Measurements from ENCODE around the gene UGT1A5. TPM values are rescaled to one million over a fixed set of nuclear protein-coding genes. Genes with fewer than 3 reads are reported as not detected.
"Not testable (repeated sequence)": the region's sequence is repeated elsewhere in the genome, so short reads cannot be mapped to it uniquely, and the experiment has no call there.

Gene UGT1A5
- total and polyA plus RNA-seq, 4 experiments from 2014 or later = not detected

GRCh38 chr2:233750689-233751088 lies 38.0 kb downstream of the UGT1A5 start:
- H3K9me3 Mint-ChIP-seq = peaks cover 2 to 22% (median 18%) of the 10 kb centered on the region in 8 donors
- H3K4me1 Mint-ChIP-seq; H3K9me3 ChIP-seq (ENCODE audit: control insufficient read depth in 1 of 2, low read length in 2 of 2); H3K27ac Mint-ChIP-seq; H3K4me1 ChIP-seq (ENCODE audit: insufficient read depth, low read length); H3K4me3 ChIP-seq (ENCODE audit: low read length in 2 of 2); H3K27me3 ChIP-seq (ENCODE audit: insufficient read depth, low read length); intact Hi-C loops (cut with micrococcal nuclease); CTCF ChIA-PET (ENCODE audit: partially characterized antibody); H3K4me3 Mint-ChIP-seq; H3K27ac ChIP-seq (ENCODE audit: low read depth, low read length); H3K36me3 ChIP-seq (ENCODE audit: insufficient read depth, low read length); H3K36me3 Mint-ChIP-seq; DNase-seq; POLR2A ChIA-PET (ENCODE audit: partially characterized antibody): not testable (repeated sequence)
- H3K27me3 Mint-ChIP-seq = peaks cover 10 to 31% of the 10 kb centered on the region in 2 donors

- H3K4me3 ChIP-seq (ENCODE audit: low read length in 2 of 2); POLR2A ChIA-PET (ENCODE audit: partially characterized antibody); intact Hi-C loops (cut with micrococcal nuclease); H3K27me3 ChIP-seq (ENCODE audit: insufficient read depth, low read length); H3K36me3 Mint-ChIP-seq; H3K4me3 Mint-ChIP-seq; H3K4me1 ChIP-seq (ENCODE audit: insufficient read depth, low read length); DNase-seq; H3K27ac ChIP-seq (ENCODE audit: low read depth, low read length); H3K9me3 ChIP-seq (ENCODE audit: control insufficient read depth in 1 of 2, low read length in 2 of 2); H3K4me1 Mint-ChIP-seq; H3K27ac Mint-ChIP-seq; H3K36me3 ChIP-seq (ENCODE audit: insufficient read depth, low read length): not testable (repeated sequence)
- CTCF ChIA-PET (ENCODE audit: partially characterized antibody) = interaction anchor here (0.5 kb wide), 1 partner anchor 1995 kb away, joined by 3 read pairs; no protein-coding TSS in a partner anchor
- Mint-ChIP-seq H3K9me3 (peaks cover 2 to 22% (median 18%) of the 10 kb centered on the region in 8 donors), H3K27me3 (peaks cover 8 to 31% of the 10 kb centered on the region in 2 donors)
Observed at GRCh38 chr2:233751212-233752009, 38.7 kb downstream of the UGT1A5 start.

- H3K4me3 ChIP-seq (ENCODE audit: low read length in 2 of 2) = no peak overlapping the region
- intact Hi-C loops (cut with micrococcal nuclease) = no loop called here
- no peak for DNase-seq
- no peaks in the 10 kb centered on the region for H3K9me3 ChIP-seq (ENCODE audit: control insufficient read depth in 1 of 2, low read length in 2 of 2)
- no peak overlapping the region for H3K27ac ChIP-seq (ENCODE audit: low read depth, low read length)
- no peaks in the 10 kb centered on the region for H3K27me3 ChIP-seq (ENCODE audit: insufficient read depth, low read length)
- H3K36me3 ChIP-seq (ENCODE audit: insufficient read depth, low read length) = no peaks in the 10 kb centered on the region
- no peaks in the 10 kb centered on the region for H3K4me1 ChIP-seq (ENCODE audit: insufficient read depth, low read length)
- ChIA-PET CTCF (ENCODE audit: partially characterized antibody) (no interaction called here), POLR2A (ENCODE audit: partially characterized antibody) (no interaction called here)
- H3K9me3 Mint-ChIP-seq = peaks cover 2 to 18% (median 15%) of the 10 kb centered on the region in 8 donors
- peaks cover 1 to 10% of the 10 kb centered on the region in 2 donors for H3K27me3 Mint-ChIP-seq
- no peak overlapping the region for H3K4me3 Mint-ChIP-seq
- H3K36me3 Mint-ChIP-seq = peaks cover 0 to 3% of the 10 kb centered on the region in 2 donors
- no peak overlapping the region for H3K27ac Mint-ChIP-seq
- H3K4me1 Mint-ChIP-seq = no peaks in the 10 kb centered on the region
Observed at GRCh38 chr2:233754872-233755611, 42.3 kb downstream of the UGT1A5 start.

- no peaks in the 10 kb centered on the region for H3K4me1 Mint-ChIP-seq
- H3K27me3 Mint-ChIP-seq = peaks cover 1 to 5% of the 10 kb centered on the region in 2 donors
- H3K27ac ChIP-seq (ENCODE audit: low read depth, low read length) = no peak overlapping the region
- no peak overlapping the region for H3K4me3 ChIP-seq (ENCODE audit: low read length in 2 of 2)
- no peak overlapping the region for H3K27ac Mint-ChIP-seq
- intact Hi-C loops (cut with micrococcal nuclease) = no loop called here
- H3K9me3 ChIP-seq (ENCODE audit: control insufficient read depth in 1 of 2, low read length in 2 of 2) = no peaks in the 10 kb centered on the region
- no peaks in the 10 kb centered on the region for H3K27me3 ChIP-seq (ENCODE audit: insufficient read depth, low read length)
- no peaks in the 10 kb centered on the region for H3K36me3 Mint-ChIP-seq
- POLR2A ChIA-PET (ENCODE audit: partially characterized antibody) = no interaction called here
- H3K36me3 ChIP-seq (ENCODE audit: insufficient read depth, low read length) = no peaks in the 10 kb centered on the region
- no peak for DNase-seq
- CTCF ChIA-PET (ENCODE audit: partially characterized antibody) = no interaction called here
- no peaks in the 10 kb centered on the region for H3K4me1 ChIP-seq (ENCODE audit: insufficient read depth, low read length)
- H3K9me3 Mint-ChIP-seq = peaks cover under 1 to 7% (median 3%) of the 10 kb centered on the region in 8 donors
- no peak overlapping the region for H3K4me3 Mint-ChIP-seq
Observed at GRCh38 chr2:233756429-233757081, 43.8 kb downstream of the UGT1A5 start.

- POLR2A ChIA-PET (ENCODE audit: partially characterized antibody) = no interaction called here
- H3K36me3 ChIP-seq (ENCODE audit: insufficient read depth, low read length) = no peaks in the 10 kb centered on the region
- Mint-ChIP-seq H3K9me3 (no peaks in the 10 kb centered on the region), H3K36me3 (no peaks in the 10 kb centered on the region), H3K27ac (no peak overlapping the region), H3K27me3 (peaks cover 0 to under 1% of the 10 kb centered on the region in 2 donors), H3K4me1 (no peaks in the 10 kb centered on the region), H3K4me3 (no peak overlapping the region)
- no peak overlapping the region for H3K27ac ChIP-seq (ENCODE audit: low read depth, low read length)
- no peak overlapping the region for H3K4me3 ChIP-seq (ENCODE audit: low read length in 2 of 2)
- CTCF ChIA-PET (ENCODE audit: partially characterized antibody) = no interaction called here
- H3K4me1 ChIP-seq (ENCODE audit: insufficient read depth, low read length) = no peaks in the 10 kb centered on the region
- no peaks in the 10 kb centered on the region for H3K27me3 ChIP-seq (ENCODE audit: insufficient read depth, low read length)
- intact Hi-C loops (cut with micrococcal nuclease) = no loop called here
- no peak for DNase-seq
- H3K9me3 ChIP-seq (ENCODE audit: control insufficient read depth in 1 of 2, low read length in 2 of 2) = no peaks in the 10 kb centered on the region
Observed at GRCh38 chr2:233758141-233758540, 45.4 kb downstream of the UGT1A5 start.

GRCh38 chr2:233758849-233759248 lies 46.1 kb downstream of the UGT1A5 start:
- Histone ChIP-seq H3K36me3 (ENCODE audit: insufficient read depth, low read length) (no peaks in the 10 kb centered on the region), H3K27me3 (ENCODE audit: insufficient read depth, low read length) (no peaks in the 10 kb centered on the region), H3K27ac (ENCODE audit: low read depth, low read length) (no peak overlapping the region), H3K4me3 (ENCODE audit: low read length in 2 of 2) (no peak overlapping the region), H3K9me3 (ENCODE audit: control insufficient read depth in 1 of 2, low read length in 2 of 2) (no peaks in the 10 kb centered on the region), H3K4me1 (ENCODE audit: insufficient read depth, low read length) (no peaks in the 10 kb centered on the region)
- no peak for DNase-seq
- Mint-ChIP-seq H3K27me3 (peaks cover 0 to 5% of the 10 kb centered on the region in 2 donors), H3K36me3 (no peaks in the 10 kb centered on the region), H3K27ac (no peak overlapping the region), H3K9me3 (no peaks in the 10 kb centered on the region), H3K4me1 (no peaks in the 10 kb centered on the region), H3K4me3 (no peak overlapping the region)
- CTCF ChIA-PET (ENCODE audit: partially characterized antibody) = no interaction called here
- POLR2A ChIA-PET (ENCODE audit: partially characterized antibody) = no interaction called here
- intact Hi-C loops (cut with micrococcal nuclease) = no loop called here

- Mint-ChIP-seq H3K4me1 (no peaks in the 10 kb centered on the region), H3K36me3 (no peaks in the 10 kb centered on the region), H3K27me3 (peaks cover 5 to 8% of the 10 kb centered on the region in 2 donors), H3K4me3 (no peak within 1 kb of the TSS), H3K9me3 (no peaks in the 10 kb centered on the region), H3K27ac (no peak within 1 kb of the TSS)
- H3K9me3 ChIP-seq (ENCODE audit: control insufficient read depth in 1 of 2, low read length in 2 of 2) = no peaks in the 10 kb centered on the region
- H3K4me1 ChIP-seq (ENCODE audit: insufficient read depth, low read length) = no peaks in the 10 kb centered on the region
- no peak within 1 kb of the TSS for H3K4me3 ChIP-seq (ENCODE audit: low read length in 2 of 2)
- ChIA-PET CTCF (ENCODE audit: partially characterized antibody) (no interaction called here), POLR2A (ENCODE audit: partially characterized antibody) (no interaction called here)
- no peak for DNase-seq
- intact Hi-C loops (cut with micrococcal nuclease) = no loop called here
- no peaks in the 10 kb centered on the region for H3K27me3 ChIP-seq (ENCODE audit: insufficient read depth, low read length)
- no peak within 1 kb of the TSS for H3K27ac ChIP-seq (ENCODE audit: low read depth, low read length)
- H3K36me3 ChIP-seq (ENCODE audit: insufficient read depth, low read length) = no peaks in the 10 kb centered on the region
Observed at GRCh38 chr2:233760043-233760442, 47.3 kb downstream of the UGT1A5 start, which contains the start of gene UGT1A1. UGT1A1 (plus strand) TSS chr2:233760270; CDS start chr2:233760288, 18 bp downstream.
